Measurements from ENCODE around the gene MAGI1. TPM values are rescaled to one million over a fixed set of nuclear protein-coding genes. Genes with fewer than 3 reads are reported as not detected.

Gene MAGI1
- total RNA-seq, 3 donors from 2014 or later (not counting 1 experiment from before 2014, with no cell fraction given): not detected

DNA sequence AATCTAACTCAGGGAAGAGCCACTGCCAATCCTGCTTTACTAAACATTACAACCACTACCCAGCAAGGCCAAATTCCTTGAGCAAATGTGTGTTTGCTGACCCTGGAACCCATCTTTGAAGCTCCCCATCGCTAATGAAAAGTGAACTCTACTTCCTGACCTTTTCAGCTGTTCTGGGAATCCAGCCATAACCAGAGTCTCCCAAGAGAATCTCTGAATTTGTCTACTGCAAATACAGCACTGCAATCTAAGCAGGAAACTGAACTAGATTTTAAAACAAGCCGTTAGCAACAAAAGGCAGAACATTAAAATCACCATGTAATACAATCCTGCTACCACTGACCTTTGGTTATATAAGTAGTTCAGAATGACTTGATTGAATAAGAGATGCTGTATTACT is 309.2 kb downstream of the MAGI1 start:
- no peak overlapping the region for H3K27ac ChIP-seq (ENCODE audit: low read length)
- Mint-ChIP-seq H3K4me1 (peaks cover 0 to 4% of the 10 kb centered on the region in 2 donors), H3K27me3 (ENCODE audit: low read depth in 2 of 2) (no peaks in the 10 kb centered on the region), H3K36me3 (no peaks in the 10 kb centered on the region), H3K27ac (no peak overlapping the region), H3K9me3 (no peaks in the 10 kb centered on the region), H3K4me3 (no peak overlapping the region)
- DNase-seq: no peak
- no peaks in the 10 kb centered on the region for H3K9me3 ChIP-seq (ENCODE audit: control insufficient read depth, insufficient read depth, low read length)
- no peak overlapping the region for H3K4me3 ChIP-seq (ENCODE audit: low read length)
- no peaks in the 10 kb centered on the region for H3K27me3 ChIP-seq (ENCODE audit: control insufficient read depth, insufficient read depth, low read length)
- intact Hi-C loops (cut with micrococcal nuclease): no loop called here
- H3K36me3 ChIP-seq (ENCODE audit: control insufficient read depth, insufficient read depth, low read length): no peaks in the 10 kb centered on the region
- 82% methylated on average over 1 of the region's 2 CpGs for WGBS (ENCODE audit: insufficient coverage)
- ATAC-seq: no peak
- TF ChIP-seq, protein P1, sequence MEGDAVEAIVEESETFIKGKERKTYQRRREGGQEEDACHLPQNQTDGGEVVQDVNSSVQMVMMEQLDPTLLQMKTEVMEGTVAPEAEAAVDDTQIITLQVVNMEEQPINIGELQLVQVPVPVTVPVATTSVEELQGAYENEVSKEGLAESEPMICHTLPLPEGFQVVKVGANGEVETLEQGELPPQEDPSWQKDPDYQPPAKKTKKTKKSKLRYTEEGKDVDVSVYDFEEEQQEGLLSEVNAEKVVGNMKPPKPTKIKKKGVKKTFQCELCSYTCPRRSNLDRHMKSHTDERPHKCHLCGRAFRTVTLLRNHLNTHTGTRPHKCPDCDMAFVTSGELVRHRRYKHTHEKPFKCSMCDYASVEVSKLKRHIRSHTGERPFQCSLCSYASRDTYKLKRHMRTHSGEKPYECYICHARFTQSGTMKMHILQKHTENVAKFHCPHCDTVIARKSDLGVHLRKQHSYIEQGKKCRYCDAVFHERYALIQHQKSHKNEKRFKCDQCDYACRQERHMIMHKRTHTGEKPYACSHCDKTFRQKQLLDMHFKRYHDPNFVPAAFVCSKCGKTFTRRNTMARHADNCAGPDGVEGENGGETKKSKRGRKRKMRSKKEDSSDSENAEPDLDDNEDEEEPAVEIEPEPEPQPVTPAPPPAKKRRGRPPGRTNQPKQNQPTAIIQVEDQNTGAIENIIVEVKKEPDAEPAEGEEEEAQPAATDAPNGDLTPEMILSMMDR (IDR thresholded peaks at IDR 0.05): no peak
- H3K4me1 ChIP-seq (ENCODE audit: control insufficient read depth, insufficient read depth, low read length): no peaks in the 10 kb centered on the region

DNA sequence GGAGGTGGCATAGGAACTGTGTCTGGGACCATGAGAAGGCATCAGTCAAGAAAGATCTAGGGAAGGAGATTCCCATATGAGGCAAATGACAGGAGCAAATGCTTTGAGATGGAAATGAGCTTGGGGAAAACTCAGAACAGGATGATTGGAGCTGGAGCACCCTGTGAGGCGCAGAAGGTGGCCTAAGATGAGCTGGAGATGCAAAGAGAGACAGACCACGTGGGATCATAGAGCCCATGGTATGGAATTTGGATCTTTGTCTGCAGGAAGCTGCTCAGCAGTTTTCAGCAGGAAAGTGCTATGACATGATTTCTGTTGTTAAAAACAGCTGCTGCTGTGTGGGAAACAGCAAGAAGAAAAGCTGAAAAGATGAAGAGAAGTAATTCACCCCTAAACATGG is 310.6 kb downstream of the MAGI1 start:
- intact Hi-C loops (cut with micrococcal nuclease): no loop called here
- no peak overlapping the region for H3K27ac Mint-ChIP-seq
- H3K27me3 Mint-ChIP-seq (ENCODE audit: low read depth in 2 of 2): no peaks in the 10 kb centered on the region
- no peak overlapping the region for H3K4me3 Mint-ChIP-seq
- DNase-seq: no peak
- ATAC-seq: no peak
- no peak overlapping the region for H3K4me3 ChIP-seq (ENCODE audit: low read length)
- H3K36me3 Mint-ChIP-seq: no peaks in the 10 kb centered on the region
- H3K4me1 Mint-ChIP-seq: peaks cover 0 to 4% of the 10 kb centered on the region in 2 donors
- TF ChIP-seq, protein P1 (IDR thresholded peaks at IDR 0.05): no peak
- no peaks in the 10 kb centered on the region for H3K9me3 Mint-ChIP-seq
- no peak overlapping the region for H3K27ac ChIP-seq (ENCODE audit: low read length)
- no peaks in the 10 kb centered on the region for H3K27me3 ChIP-seq (ENCODE audit: control insufficient read depth, insufficient read depth, low read length)
- H3K36me3 ChIP-seq (ENCODE audit: control insufficient read depth, insufficient read depth, low read length): no peaks in the 10 kb centered on the region
- no peaks in the 10 kb centered on the region for H3K4me1 ChIP-seq (ENCODE audit: control insufficient read depth, insufficient read depth, low read length)
- 45% methylated on average over 2 of the region's 2 CpGs for WGBS (ENCODE audit: insufficient coverage)
- H3K9me3 ChIP-seq (ENCODE audit: control insufficient read depth, insufficient read depth, low read length): no peaks in the 10 kb centered on the region

DNA sequence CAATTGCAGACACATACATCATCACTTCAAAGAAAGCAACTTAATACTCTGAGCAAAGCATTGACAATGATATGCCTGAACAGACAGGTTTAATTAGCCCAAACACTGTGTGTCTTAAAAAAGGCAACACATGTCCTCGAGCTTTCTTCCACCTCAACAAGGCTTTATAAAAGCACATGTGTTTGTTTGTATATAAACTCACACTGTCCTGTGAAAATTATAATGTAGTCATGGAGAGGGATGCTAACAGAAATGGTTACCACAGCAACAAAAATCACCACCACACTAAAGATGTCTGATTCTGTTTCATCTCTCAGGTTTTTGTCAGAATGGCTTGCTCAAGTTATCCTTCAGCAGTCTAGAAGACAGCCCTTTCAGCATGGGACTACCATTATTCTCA is 314.7 kb downstream of the MAGI1 start:
- intact Hi-C loops (cut with micrococcal nuclease): no loop called here
- H3K27ac ChIP-seq (ENCODE audit: low read length): no peak overlapping the region
- no peaks in the 10 kb centered on the region for H3K4me1 ChIP-seq (ENCODE audit: control insufficient read depth, insufficient read depth, low read length)
- DNase-seq (no peak), ATAC-seq (no peak)
- no peaks in the 10 kb centered on the region for H3K9me3 ChIP-seq (ENCODE audit: control insufficient read depth, insufficient read depth, low read length)
- Mint-ChIP-seq H3K4me1 (no peaks in the 10 kb centered on the region), H3K27me3 (ENCODE audit: low read depth in 2 of 2) (no peaks in the 10 kb centered on the region), H3K9me3 (peaks cover 0 to 3% of the 10 kb centered on the region in 2 donors), H3K27ac (no peak overlapping the region), H3K36me3 (no peaks in the 10 kb centered on the region), H3K4me3 (no peak overlapping the region)
- no peaks in the 10 kb centered on the region for H3K36me3 ChIP-seq (ENCODE audit: control insufficient read depth, insufficient read depth, low read length)
- TF ChIP-seq, protein P1 (IDR thresholded peaks at IDR 0.05): no peak
- no peaks in the 10 kb centered on the region for H3K27me3 ChIP-seq (ENCODE audit: control insufficient read depth, insufficient read depth, low read length)
- no peak overlapping the region for H3K4me3 ChIP-seq (ENCODE audit: low read length)
- WGBS (ENCODE audit: insufficient coverage): no CpG with 5 or more reads among the region's 1 CpG

DNA sequence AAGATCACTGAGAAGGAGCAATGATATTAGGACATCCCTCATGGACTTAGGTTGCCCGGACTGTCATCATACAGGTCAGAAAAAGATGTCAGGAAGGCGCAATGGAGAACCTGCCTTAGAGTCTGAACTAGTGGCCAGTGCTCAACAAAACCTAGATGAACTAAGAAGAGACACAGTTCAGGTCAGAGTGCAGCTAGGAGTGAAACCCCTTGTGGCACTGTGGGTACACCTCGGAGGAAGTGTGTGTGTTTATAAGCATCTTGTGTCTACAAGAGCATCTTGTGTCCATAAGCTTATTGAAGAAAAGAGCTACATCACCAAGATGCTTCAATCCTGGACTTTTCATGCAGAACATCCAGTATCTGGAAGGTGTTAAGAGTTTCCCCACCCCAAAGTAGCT is 315.7 kb downstream of the MAGI1 start:
- Histone ChIP-seq H3K4me3 (ENCODE audit: low read length) (no peak overlapping the region), H3K4me1 (ENCODE audit: control insufficient read depth, insufficient read depth, low read length) (no peaks in the 10 kb centered on the region), H3K27ac (ENCODE audit: low read length) (no peak overlapping the region), H3K27me3 (ENCODE audit: control insufficient read depth, insufficient read depth, low read length) (no peaks in the 10 kb centered on the region), H3K36me3 (ENCODE audit: control insufficient read depth, insufficient read depth, low read length) (no peaks in the 10 kb centered on the region), H3K9me3 (ENCODE audit: control insufficient read depth, insufficient read depth, low read length) (no peaks in the 10 kb centered on the region)
- H3K4me3 Mint-ChIP-seq: no peak overlapping the region
- TF ChIP-seq, protein P1 (IDR thresholded peaks at IDR 0.05): no peak
- peaks cover 2 to 5% of the 10 kb centered on the region in 2 donors for H3K9me3 Mint-ChIP-seq
- no peaks in the 10 kb centered on the region for H3K36me3 Mint-ChIP-seq
- no peak for DNase-seq
- H3K27ac Mint-ChIP-seq: no peak overlapping the region
- no peak for ATAC-seq
- 82% methylated on average over 3 of the region's 3 CpGs for WGBS (ENCODE audit: insufficient coverage)
- no peaks in the 10 kb centered on the region for H3K4me1 Mint-ChIP-seq
- intact Hi-C loops (cut with micrococcal nuclease): no loop called here
- no peaks in the 10 kb centered on the region for H3K27me3 Mint-ChIP-seq (ENCODE audit: low read depth in 2 of 2)

Measured in natural killer cell (primary cell).